Aorta (tissue), 5 donors: Measurements from ENCODE around the gene GAREM1. TPM values are rescaled to one million over a fixed set of nuclear protein-coding genes. Genes with fewer than 3 reads are reported as not detected.
"Not testable (repeated sequence)": the region's sequence is repeated elsewhere in the genome, so short reads cannot be mapped to it uniquely, and the experiment has no call there.

Experiments
- ATAC-seq: fragments of 200-7000 bp; cut with Tn5 transposase; one replicate; pipeline ENCODE4 v1.9.1; 2022; ENCODE audit warnings: moderate library complexity; ENCODE audit not compliant: low FRiP score
- DNase-seq, 2 donors: peaks; one replicate each; pipeline ENCODE4 v3.0.0-alpha.2; 2020
- H3K27ac ChIP-seq, 2 donors: one replicate each; pipeline ENCODE4 v1.5.1; 2013; ENCODE audit warnings: low read length in 2 of 2, mild to moderate bottlenecking in 2 of 2, moderate library complexity in 2 of 2, control low read depth in 1 of 2, inconsistent platforms in 1 of 2, low read depth in 1 of 2
- H3K27me3 ChIP-seq, 2 donors: one replicate each; pipeline ENCODE4 v1.6.1; 2013; ENCODE audit warnings: control low read depth in 1 of 2, low read length in 1 of 2, mild to moderate bottlenecking in 1 of 2, moderate library complexity in 1 of 2; ENCODE audit not compliant: insufficient read depth in 2 of 2, control insufficient read depth in 1 of 2
- H3K36me3 ChIP-seq, 2 donors: one replicate each; pipeline ENCODE4 v1.6.1; 2013; ENCODE audit warnings: control low read depth in 1 of 2, low read length in 1 of 2, mild to moderate bottlenecking in 1 of 2; ENCODE audit not compliant: insufficient read depth in 2 of 2, control insufficient read depth in 1 of 2
- H3K4me1 ChIP-seq, 2 donors: one replicate each; pipeline ENCODE4 v1.6.1; 2013; ENCODE audit warnings: low read length in 2 of 2, control low read depth in 1 of 2, mild to moderate bottlenecking in 1 of 2, moderate library complexity in 1 of 2; ENCODE audit not compliant: insufficient read depth in 2 of 2, control insufficient read depth in 1 of 2
- H3K4me3 ChIP-seq, 2 donors: one replicate each; pipeline ENCODE4 v1.5.1; 2013; ENCODE audit warnings: low read length in 2 of 2, control low read depth in 1 of 2, mild to moderate bottlenecking in 1 of 2
- H3K9me3 ChIP-seq: one replicate; pipeline ENCODE4 v1.6.1; 2013; ENCODE audit warnings: mild to moderate bottlenecking, low read length; ENCODE audit not compliant: control insufficient read depth
- WGBS, 2 donors: extraction: QIAGEN DNeasy Blood & Tissue Kit; methylation state at CpG; one replicate each; pipeline ENCODE4 v1.1.7; 2013; 5-methylcytosine and 5-hydroxymethylcytosine counted together
- intact Hi-C, 2 donors: fragments of 100-400 bp; cut with DNase I; formaldehyde crosslinking; loops; one replicate each; pipeline versions ENCODE4 v1.14.2 to v1.15.0; 2022
- polyA plus RNA-seq, 2 donors: library from polyadenylated mRNA; stranded (reverse); fragments of 200-250 nt; gene quantifications; one replicate each; pipeline ENCODE4 v1.2.3, GENCODE V29; 2013
- total RNA-seq, 2 donors: library from RNA; stranded (reverse); fragmentation: NEBNext Ultra II Directional; extraction: Animal tissue kit (Norgen Biotek cat#: 25700); gene quantifications; one replicate each; pipeline ENCODE4 v1.2.1, GENCODE V29; 2021
- donor health status: healthy with polysubstance abuse.
- donor health status: Bipolar disorder and iron deficiency.
- donor health status: DM: no; HTN: no; CAD: no.
- donor health status: DM: no; HTN: no; CAD: no.
- donor health status: DM: yes; HTN: yes; CAD: no.

GAREM1 gene
- total and polyA plus RNA-seq, 4 donors, result 2.4 to 24.0 (median 7.0) TPM

DNA sequence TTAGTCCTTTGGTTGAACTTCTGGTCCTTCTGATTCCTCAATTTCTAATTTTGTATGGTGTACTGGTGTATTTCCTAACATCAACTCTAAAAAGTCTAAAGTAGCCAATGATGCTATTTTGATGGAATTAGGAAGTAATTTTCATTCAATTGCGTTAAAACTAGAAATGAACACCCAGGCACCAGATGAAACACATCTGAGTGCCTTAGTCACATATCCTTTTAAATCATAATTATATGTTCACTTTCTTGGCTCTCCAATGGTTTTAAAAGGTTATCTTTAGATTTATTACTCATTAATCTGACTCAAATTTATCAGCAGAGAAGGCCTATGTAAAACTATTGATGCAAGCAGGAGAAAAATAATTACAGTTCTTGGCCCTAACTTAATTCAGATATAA lies 119.7 kb downstream of the GAREM1 start:
- H3K4me1 ChIP-seq, result peaks cover 2% of the 10 kb centered on the region in 2 donors

DNA sequence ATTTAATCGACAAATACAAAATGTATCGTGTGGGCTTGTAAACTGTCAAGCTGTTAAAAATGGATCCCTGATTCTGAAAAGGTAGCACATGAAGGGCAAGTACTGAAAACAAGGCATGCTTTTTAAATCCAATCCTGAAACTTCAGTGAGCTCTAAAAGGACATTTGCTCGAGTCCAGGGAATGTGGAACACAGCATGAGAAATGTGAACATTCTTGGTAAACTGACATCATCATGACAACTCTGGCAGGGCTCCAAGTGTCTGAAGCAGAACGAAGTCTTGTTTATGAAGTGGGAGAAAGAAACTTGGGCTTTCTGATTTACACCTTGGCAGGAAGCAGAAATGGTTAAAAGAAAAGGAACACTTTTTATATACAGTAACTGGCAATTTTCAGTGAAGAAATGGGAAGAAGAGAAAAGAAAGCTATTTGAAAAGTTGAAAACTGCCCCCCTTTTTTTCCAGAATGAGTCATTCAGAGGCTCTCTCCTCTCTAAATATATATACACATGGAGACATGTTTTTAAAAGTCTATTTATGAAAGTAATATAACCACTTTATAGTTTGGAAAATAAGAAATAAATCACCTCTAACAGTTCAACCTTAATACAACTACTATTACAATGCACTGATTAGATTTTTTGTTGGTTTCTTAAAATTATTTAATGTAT lies 120.8 kb downstream of the GAREM1 start:
- Histone ChIP-seq H3K9me3 (no peaks in the 10 kb centered on the region), H3K27ac (peak overlapping the region in 1 of 2 donors; percentile 36), H3K27me3 (no peaks in the 10 kb centered on the region), H3K4me3 (no peak overlapping the region), H3K4me1 (peaks cover 2% of the 10 kb centered on the region in 2 donors), H3K36me3 (no peaks in the 10 kb centered on the region)
- DNase-seq (peak in 1 of 2 donors; percentile 79), ATAC-seq (peak; percentile 88)
- intact Hi-C loops, result loop anchor here (2.0 to 10.0 kb wide), 4 partner anchors 48 to 1875 kb away; partner anchors contain the start of genes NOL4 (in 1 of the 2) and RNF138 (in 1 of the 2)
- WGBS, 2 donors, result 3 to 4% methylated on average over 4 of the region's 4 CpGs

More for the DNA sequence above, 119.7 kb downstream of the GAREM1 start:
- intact Hi-C loops, result loop anchor here (2.0 to 10.0 kb wide), 3 partner anchors 66 to 1874 kb away; partner anchors contain the start of genes NOL4 (in 1 of the 2) and RNF138 (in 1 of the 2)
- Histone ChIP-seq H3K36me3 (no peaks in the 10 kb centered on the region), H3K27ac (no peak overlapping the region), H3K4me3 (no peak overlapping the region), H3K27me3 (no peaks in the 10 kb centered on the region), H3K9me3 (no peaks in the 10 kb centered on the region)
- no peak for DNase-seq
- peak; percentile 68 for ATAC-seq
- WGBS, 2 donors, result 0% methylated on average over 1 of the region's 1 CpG

DNA sequence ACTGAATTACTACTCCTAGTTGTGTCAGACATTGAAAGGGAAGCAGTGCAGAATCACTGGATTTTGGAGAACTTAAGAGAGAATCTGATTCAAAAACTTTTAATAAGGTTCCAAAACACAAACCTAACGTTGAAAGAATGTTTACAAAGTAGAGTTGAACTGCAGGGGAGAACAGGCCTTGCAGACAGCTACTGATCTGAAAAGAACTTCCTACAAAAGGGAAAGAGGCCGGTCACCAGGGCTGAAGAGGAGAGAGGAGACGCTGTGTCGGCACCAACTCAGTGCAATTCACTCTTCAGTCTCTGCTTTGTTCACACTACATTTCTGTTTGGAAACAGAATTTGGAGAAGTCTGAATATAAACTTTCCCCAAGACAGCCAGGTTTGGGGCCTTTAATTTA lies 124.0 kb downstream of the GAREM1 start:
- Histone ChIP-seq H3K36me3 (no peaks in the 10 kb centered on the region), H3K4me3 (peak overlapping the region in 1 of 2 donors; percentile 34), H3K27ac (peak overlapping the region; percentile 70 to 84), H3K4me1 (peaks cover 0 to 4% of the 10 kb centered on the region in 2 donors), H3K9me3 (no peaks in the 10 kb centered on the region), H3K27me3 (no peaks in the 10 kb centered on the region)
- 3 to 4% methylated on average over 4 of the region's 4 CpGs for WGBS, 2 donors
- DNase-seq (no peak), ATAC-seq (peak; percentile 58)
- intact Hi-C loops, result loop anchor here in 1 of 2 donors (2.0 to 5.0 kb wide), 2 partner anchors 44 to 60 kb away; no protein-coding TSS in a partner anchor

DNA sequence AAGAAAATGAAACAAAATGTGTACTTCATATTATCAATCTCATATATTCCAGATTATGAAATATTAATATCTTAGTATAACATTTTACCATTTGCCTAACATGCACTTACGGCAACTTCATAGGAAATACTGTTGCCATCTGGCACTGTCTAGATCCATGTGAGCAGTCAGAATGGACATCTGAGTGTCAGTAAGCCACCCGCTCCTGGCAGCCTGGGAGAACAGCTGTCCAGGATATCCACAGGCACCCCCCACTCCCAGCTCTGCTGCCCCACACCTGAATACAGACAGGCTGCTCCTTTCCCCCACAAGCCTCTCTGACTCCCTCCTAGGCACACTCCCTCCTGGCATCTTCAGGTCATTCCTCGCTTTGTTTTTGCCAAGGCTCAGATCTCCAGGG lies 127.0 kb downstream of the GAREM1 start:
- ATAC-seq, result no peak
- intact Hi-C loops, result no loop called here
- WGBS, 2 donors, result 90 to 95% methylated on average over 3 of the region's 3 CpGs
- no peak for DNase-seq
- Histone ChIP-seq H3K9me3 (no peaks in the 10 kb centered on the region), H3K36me3 (no peaks in the 10 kb centered on the region), H3K4me3 (no peak overlapping the region), H3K27ac (peak overlapping the region in 1 of 2 donors; percentile 18), H3K4me1 (peaks cover 2 to 4% of the 10 kb centered on the region in 2 donors), H3K27me3 (no peaks in the 10 kb centered on the region)

DNA sequence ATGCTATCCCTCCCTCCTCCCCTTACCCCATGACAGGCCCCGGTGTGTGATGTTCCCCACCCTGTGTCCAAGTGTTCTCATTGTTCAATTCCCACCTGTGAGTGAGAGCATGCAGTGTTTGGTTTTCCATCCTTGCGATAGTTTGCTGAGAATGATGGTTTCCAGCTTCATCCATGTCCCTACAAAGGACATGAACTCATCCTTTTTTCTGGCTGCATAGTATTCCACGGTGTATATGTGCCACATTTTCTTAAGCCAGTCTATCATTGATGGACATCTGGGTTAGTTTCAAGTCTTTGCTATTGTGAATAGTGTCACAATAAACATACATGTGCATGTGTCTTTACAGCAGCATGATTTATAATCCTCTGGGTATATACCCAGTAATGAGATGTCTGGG lies 129.6 kb downstream of the GAREM1 start:
- intact Hi-C loops, DNase-seq, H3K9me3 ChIP-seq, H3K4me3 ChIP-seq, H3K27ac ChIP-seq, ATAC-seq, H3K4me1 ChIP-seq, H3K36me3 ChIP-seq, H3K27me3 ChIP-seq: not testable (repeated sequence)
- WGBS, 2 donors, result 87 to 96% methylated on average over 3 of the region's 3 CpGs

DNA sequence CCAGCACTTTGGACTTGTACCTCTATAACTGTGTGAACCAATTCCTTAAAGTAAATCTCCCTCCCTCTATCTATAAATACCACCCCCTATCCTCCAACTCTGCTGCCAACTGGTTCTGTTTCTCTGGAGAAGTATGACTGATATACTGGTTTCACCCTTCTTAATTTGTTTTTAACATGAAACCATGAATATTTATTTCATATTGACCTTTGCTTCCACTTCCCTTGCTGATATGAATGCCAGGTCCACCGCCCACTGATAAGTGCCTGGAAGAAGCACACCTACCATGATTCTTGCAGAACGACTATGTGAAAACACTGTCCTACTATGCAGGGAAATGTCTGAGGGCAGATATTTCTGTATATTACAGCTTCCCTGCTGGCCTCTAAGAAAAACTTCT lies 131.6 kb downstream of the GAREM1 start:
- Histone ChIP-seq H3K27me3 (no peaks in the 10 kb centered on the region), H3K27ac (no peak overlapping the region), H3K4me3 (no peak overlapping the region), H3K9me3 (no peaks in the 10 kb centered on the region), H3K36me3 (no peaks in the 10 kb centered on the region), H3K4me1 (peaks cover 2 to 5% of the 10 kb centered on the region in 2 donors)
- no peak for ATAC-seq
- no peak for DNase-seq
- 56 to 70% methylated on average over 2 of the region's 2 CpGs for WGBS, 2 donors
- intact Hi-C loops, result no loop called here

DNA sequence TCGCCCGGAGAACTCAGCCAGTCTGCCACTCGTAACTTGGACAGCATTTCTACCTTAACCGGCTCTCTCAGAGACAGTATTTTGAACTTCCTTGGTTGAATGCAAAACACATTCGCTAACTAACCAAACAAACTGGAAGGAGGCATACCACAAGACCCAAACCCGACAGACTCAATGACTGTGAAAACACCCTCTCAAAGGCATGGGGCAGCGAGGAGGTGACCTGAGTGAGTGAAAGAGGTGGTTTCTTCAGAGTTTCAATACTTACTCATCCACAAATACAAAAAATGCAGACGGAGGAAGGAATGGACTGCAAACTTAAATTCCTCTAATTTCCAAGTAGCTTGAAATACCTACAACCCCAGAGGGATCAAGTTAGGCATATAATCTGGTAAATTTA lies 132.9 kb downstream of the GAREM1 start:
- H3K36me3 ChIP-seq, result no peaks in the 10 kb centered on the region
- WGBS, 2 donors, result 77 to 85% methylated on average over 8 of the region's 8 CpGs
- H3K4me3 ChIP-seq, result no peak overlapping the region
- no peaks in the 10 kb centered on the region for H3K9me3 ChIP-seq
- peaks cover 2 to 5% of the 10 kb centered on the region in 2 donors for H3K4me1 ChIP-seq
- intact Hi-C loops, result no loop called here
- DNase-seq (no peak), ATAC-seq (no peak)
- no peaks in the 10 kb centered on the region for H3K27me3 ChIP-seq
- no peak overlapping the region for H3K27ac ChIP-seq

DNA sequence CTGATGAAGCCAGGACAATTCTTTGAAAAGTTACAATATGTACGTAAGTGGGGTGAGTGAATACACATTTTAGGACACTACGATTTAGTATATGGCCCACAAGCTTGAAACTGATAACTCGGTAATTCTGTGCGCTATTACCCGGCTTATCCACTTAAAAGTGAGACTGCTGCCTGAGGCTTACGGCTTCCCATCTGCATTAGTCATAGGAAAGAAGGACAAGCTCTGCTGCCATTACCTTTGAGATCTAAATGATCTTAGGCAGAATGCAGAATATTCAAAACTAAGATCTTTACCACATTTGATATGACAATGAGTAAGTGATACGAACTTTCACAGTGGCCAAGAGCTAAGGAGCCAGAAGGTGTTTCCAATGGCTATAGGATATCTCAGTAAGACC lies 133.3 kb downstream of the GAREM1 start:
- H3K36me3 ChIP-seq, result no peaks in the 10 kb centered on the region
- intact Hi-C loops, result no loop called here
- no peak overlapping the region for H3K4me3 ChIP-seq
- H3K27me3 ChIP-seq, result no peaks in the 10 kb centered on the region
- H3K9me3 ChIP-seq, result no peaks in the 10 kb centered on the region
- WGBS, 2 donors, result 97% methylated on average over 7 of the region's 7 CpGs
- peaks cover 2 to 5% of the 10 kb centered on the region in 2 donors for H3K4me1 ChIP-seq
- no peak for ATAC-seq
- no peak overlapping the region for H3K27ac ChIP-seq
- no peak for DNase-seq

DNA sequence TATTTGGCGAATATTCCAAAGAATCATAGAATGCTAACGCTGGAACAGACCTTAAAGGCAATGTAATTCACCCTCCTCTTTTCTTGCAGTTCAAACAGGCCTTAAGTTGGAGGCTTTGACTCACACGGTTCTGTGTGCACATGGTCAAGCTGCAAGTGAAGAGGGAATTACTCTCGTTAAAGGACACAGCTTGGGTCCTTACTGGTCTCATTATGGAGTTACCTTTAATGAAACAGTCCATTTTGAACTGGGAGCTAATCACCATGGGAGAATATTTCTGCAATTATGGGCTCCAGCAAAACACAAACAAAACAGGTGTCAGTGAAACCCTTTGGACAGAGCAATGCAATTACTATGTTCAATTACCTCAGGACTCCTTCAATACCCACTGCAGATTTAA lies 135.5 kb downstream of the GAREM1 start:
- Histone ChIP-seq H3K36me3 (no peaks in the 10 kb centered on the region), H3K27me3 (no peaks in the 10 kb centered on the region), H3K4me3 (no peak overlapping the region), H3K9me3 (no peaks in the 10 kb centered on the region), H3K27ac (no peak overlapping the region), H3K4me1 (peaks cover 2 to 5% of the 10 kb centered on the region in 2 donors)
- DNase-seq (no peak), ATAC-seq (no peak)
- intact Hi-C loops, result no loop called here
- WGBS, 2 donors, result 78 to 82% methylated on average over 4 of the region's 4 CpGs
